Measurements from ENCODE around the gene EXOC3.

EXOC3 gene

DNA sequence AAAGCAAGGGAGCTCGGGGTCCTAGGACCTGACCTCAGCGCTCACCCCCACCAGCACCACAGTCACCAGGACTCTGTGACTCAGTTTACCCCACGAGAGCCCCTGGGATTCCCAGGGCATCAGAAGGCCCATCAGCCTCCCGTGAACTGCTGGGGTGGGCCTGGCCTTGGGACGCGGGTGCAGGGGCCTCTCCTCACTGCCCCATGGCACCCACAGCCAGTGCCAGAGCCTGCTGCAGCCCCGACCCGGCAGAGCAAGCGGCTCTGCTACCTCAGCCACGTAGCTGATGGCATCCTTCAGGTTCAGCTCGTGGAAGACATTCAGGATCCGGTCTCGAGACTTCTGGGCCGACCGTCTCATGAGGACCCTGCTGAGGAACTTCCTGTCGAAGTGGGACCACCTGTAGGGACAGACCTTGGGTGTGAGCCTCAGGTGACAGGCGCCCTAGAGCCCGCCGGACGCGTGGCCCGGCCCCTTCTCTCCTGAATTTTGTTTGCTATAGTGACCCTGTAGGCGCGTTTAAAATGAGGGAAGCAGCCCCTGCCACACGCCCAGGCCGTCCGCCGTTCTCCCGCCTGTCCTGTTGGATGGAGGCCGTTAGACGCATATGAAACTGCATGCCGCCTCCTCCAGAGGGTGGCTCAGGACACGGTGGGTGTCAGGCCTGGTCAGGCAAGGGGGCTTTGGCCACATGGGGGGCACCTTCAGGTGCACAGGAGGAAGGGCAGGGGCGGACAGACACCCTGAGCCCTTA is 36.8 kb downstream of the EXOC3 start:
- TF ChIP-seq TAF1 (IDR thresholded peaks at IDR 0.05; ENCODE audit: borderline replicate concordance, insufficient read depth, low read length) = no peak
- no peak for TF ChIP-seq POLR2AphosphoS5 (IDR thresholded peaks at IDR 0.05; ENCODE audit: low read depth, low read length)
- no peak for TF ChIP-seq SIN3A (IDR thresholded peaks at IDR 0.05; ENCODE audit: borderline replicate concordance, insufficient read depth, low read length)
- TF ChIP-seq REST (IDR thresholded peaks at IDR 0.05; ENCODE audit: insufficient read depth in 1 of 2, low read depth in 2 of 2, low read length in 2 of 2) = no peak
- TF ChIP-seq FOXP2 (optimal IDR thresholded peaks at IDR 0.05; ENCODE audit: borderline replicate concordance, extremely low read depth, extremely low read length, insufficient read depth) = no peak

- TF ChIP-seq SIN3A (IDR thresholded peaks at IDR 0.05; ENCODE audit: borderline replicate concordance, insufficient read depth, low read length) = no peak
These were observed 38.4 kb downstream of the EXOC3 start for GRCh38 chr5:481347-481746.

DNA sequence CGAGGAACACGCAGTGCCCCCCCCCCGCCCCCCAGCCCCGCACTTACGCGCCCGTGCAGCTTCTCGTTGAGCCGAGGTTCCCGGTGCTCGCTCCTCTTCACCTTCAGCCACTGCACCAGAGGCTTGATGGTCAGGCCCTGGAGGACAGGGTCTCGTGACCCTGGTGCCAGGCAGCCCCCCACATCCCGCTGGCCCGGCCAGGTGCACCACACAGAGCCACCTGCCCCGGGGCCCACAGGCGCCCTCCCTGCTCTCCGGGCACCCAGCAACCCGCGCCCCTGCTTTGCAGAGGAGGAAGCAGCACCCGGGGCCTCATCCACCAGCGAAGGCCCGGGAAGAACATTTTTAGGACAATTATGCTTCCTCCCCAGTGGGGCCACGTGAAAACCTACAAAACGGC is 39.0 kb downstream of the EXOC3 start:
- TF ChIP-seq TAF1 (IDR thresholded peaks at IDR 0.05; ENCODE audit: borderline replicate concordance, insufficient read depth, low read length) (no peak), FOXP2 (optimal IDR thresholded peaks at IDR 0.05; ENCODE audit: borderline replicate concordance, extremely low read depth, extremely low read length, insufficient read depth) (no peak), POLR2AphosphoS5 (IDR thresholded peaks at IDR 0.05; ENCODE audit: low read depth, low read length) (no peak)

DNA sequence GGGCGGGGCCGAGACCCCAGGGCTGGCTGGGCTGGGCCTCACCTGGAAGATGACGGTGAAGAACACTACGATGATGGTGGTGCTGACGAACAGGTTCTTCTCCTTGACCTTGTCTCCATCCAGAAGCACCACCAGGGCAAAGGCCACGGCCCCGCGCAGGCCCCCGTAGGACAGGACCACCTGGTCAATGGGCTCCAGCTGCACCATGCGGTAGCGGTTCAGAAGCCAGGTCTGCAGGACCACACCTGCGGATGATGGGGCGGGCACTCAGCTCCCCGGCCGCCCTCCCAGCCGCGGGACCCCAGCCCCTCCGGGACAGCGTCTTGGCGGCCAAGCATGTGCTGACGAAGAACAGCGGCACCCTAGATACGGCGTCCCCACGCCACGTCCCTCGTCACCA is 39.5 kb downstream of the EXOC3 start:
- TF ChIP-seq TAF1 (IDR thresholded peaks at IDR 0.05; ENCODE audit: borderline replicate concordance, insufficient read depth, low read length) (no peak), FOXP2 (optimal IDR thresholded peaks at IDR 0.05; ENCODE audit: borderline replicate concordance, extremely low read depth, extremely low read length, insufficient read depth) (no peak), REST (IDR thresholded peaks at IDR 0.05; ENCODE audit: insufficient read depth in 1 of 2, low read depth in 2 of 2, low read length in 2 of 2) (no peak), POLR2AphosphoS5 (IDR thresholded peaks at IDR 0.05; ENCODE audit: low read depth, low read length) (no peak)

GRCh38 chr5:483011-483410 is 40.0 kb downstream of the EXOC3 start:
- TF ChIP-seq REST (IDR thresholded peaks at IDR 0.05; ENCODE audit: insufficient read depth in 1 of 2, low read depth in 2 of 2, low read length in 2 of 2) = no peak
- no peak for TF ChIP-seq FOXP2 (optimal IDR thresholded peaks at IDR 0.05; ENCODE audit: borderline replicate concordance, extremely low read depth, extremely low read length, insufficient read depth)
- TF ChIP-seq POLR2AphosphoS5 (IDR thresholded peaks at IDR 0.05; ENCODE audit: low read depth, low read length) = no peak
- TF ChIP-seq SIN3A (IDR thresholded peaks at IDR 0.05; ENCODE audit: borderline replicate concordance, insufficient read depth, low read length) = no peak
- no peak for TF ChIP-seq TAF1 (IDR thresholded peaks at IDR 0.05; ENCODE audit: borderline replicate concordance, insufficient read depth, low read length)

GRCh38 chr5:483434-484140 is 40.6 kb downstream of the EXOC3 start:
- TF ChIP-seq POLR2AphosphoS5 (IDR thresholded peaks at IDR 0.05; ENCODE audit: low read depth, low read length) = no peak
- no peak for TF ChIP-seq TAF1 (IDR thresholded peaks at IDR 0.05; ENCODE audit: borderline replicate concordance, insufficient read depth, low read length)
- TF ChIP-seq REST (IDR thresholded peaks at IDR 0.05; ENCODE audit: insufficient read depth in 1 of 2, low read depth in 2 of 2, low read length in 2 of 2) = no peak
- no peak for TF ChIP-seq FOXP2 (optimal IDR thresholded peaks at IDR 0.05; ENCODE audit: borderline replicate concordance, extremely low read depth, extremely low read length, insufficient read depth)
- TF ChIP-seq SIN3A (IDR thresholded peaks at IDR 0.05; ENCODE audit: borderline replicate concordance, insufficient read depth, low read length) = no peak

Measured in PFSK-1 (cell line).